Measurements from ENCODE around the gene BCL2L13.
A peak's percentile ranks its signal among the peaks of the same experiment; 100 is the strongest.

The BCL2L13 gene

DNA sequence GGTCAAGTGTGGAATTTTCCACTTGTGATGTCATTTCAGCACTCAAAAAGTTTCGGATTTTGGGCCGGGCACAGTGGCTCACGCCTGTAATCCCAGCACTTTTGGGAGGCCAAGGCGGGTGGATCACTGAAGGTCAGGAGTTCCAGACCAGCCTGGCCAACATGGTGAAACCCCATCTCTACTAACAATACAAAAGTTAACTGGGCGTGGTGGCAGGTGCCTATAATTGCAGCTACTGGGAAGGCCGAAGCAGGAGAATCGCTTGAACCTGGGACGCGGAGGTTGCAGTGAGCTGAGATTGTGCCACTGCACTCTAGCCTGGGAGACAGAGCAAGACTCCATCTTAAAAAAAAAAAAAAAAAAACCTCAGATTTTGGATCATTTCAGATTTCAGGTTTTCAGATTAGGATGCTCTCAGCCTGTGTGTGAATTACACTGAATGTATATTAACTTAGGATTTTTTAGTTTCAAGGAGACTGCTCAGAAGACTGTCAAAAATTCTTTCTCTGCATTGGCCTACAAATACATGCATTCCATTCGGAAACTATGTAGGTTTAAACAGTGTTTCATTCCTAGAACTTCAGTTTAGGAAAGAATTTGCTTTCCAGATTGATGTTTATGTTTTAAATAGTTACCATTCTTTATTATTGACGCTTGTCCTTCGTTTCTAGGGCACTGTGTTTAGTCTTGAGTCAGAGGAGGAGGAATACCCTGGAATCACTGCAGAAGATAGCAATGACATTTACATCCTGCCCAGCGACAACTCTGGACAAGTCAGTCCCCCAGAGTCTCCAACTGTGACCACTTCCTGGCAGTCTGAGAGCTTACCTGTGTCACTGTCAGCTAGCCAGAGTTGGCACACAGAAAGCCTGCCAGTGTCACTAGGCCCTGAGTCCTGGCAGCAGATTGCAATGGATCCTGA, 87.7 kb downstream of the BCL2L13 start:
- ATAC-seq (peak; percentile 59), DNase-seq (no peak)
- Mint-ChIP-seq H3K4me1 (peaks cover 11% of the 10 kb centered on the region), H3K27me3 (no peaks in the 10 kb centered on the region), H3K9me3 (no peaks in the 10 kb centered on the region), H3K4me3 (no peak overlapping the region), H3K27ac (peak overlapping the region; percentile 56 to 97)

DNA sequence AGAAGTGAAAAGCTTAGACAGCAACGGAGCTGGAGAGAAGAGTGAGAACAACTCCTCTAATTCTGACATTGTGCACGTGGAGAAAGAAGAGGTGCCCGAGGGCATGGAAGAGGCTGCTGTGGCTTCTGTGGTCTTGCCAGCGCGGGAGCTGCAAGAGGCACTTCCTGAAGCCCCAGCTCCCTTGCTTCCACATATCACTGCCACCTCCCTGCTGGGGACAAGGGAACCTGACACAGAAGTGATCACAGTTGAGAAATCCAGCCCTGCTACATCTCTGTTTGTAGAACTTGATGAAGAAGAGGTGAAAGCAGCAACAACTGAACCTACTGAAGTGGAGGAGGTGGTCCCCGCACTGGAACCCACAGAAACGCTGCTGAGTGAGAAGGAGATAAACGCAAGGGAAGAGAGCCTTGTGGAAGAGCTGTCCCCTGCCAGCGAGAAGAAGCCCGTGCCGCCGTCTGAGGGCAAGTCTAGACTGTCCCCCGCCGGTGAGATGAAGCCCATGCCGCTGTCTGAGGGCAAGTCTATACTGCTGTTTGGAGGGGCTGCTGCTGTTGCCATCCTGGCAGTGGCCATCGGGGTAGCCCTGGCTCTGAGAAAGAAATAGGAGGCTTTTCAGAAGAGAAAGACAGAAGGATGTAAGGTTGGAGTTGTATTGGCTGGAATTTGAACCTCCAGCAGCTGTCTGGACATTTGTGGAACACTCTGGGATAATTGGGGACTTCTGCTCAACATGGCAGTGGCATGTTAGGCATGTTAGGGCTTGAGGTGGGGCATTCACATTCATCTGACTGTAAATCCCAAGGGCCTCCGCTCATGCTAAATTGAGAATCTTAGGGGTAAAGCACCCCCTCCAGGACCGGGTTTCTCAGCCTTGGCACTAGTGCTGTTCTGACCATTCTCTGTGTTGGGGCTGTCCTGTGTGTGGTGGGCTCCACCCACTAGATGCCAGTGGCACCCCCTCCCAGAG, 88.7 kb downstream of the BCL2L13 start:
- Mint-ChIP-seq H3K27me3 (no peaks in the 10 kb centered on the region), H3K9me3 (no peaks in the 10 kb centered on the region), H3K4me1 (peaks cover 11% of the 10 kb centered on the region), H3K27ac (peak overlapping the region in 1 of 2 donors; percentile 97), H3K4me3 (no peak overlapping the region)
- DNase-seq (no peak), ATAC-seq (no peak)

DNA sequence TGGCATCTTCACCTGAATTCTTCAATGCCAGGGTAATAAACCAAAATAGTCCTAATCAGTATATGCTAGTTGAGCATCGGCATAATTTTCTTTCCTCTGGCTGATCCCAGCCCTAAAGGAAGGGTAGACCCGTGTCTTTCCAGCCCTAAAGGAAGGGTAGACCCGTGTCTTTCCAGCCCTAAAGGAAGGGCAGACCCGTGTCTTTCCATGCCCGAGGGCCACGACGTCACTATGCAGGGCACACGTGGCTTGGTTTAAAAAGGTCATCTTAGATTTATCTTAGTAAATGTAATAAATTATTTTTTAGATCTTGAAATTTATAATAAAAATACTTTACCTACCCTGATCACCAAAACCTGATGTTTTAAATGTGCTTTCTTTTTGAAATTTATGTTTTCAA, 90.2 kb downstream of the BCL2L13 start:
- ATAC-seq (no peak), DNase-seq (no peak)
- Mint-ChIP-seq H3K27ac (no peak overlapping the region), H3K4me3 (no peak overlapping the region), H3K27me3 (no peaks in the 10 kb centered on the region), H3K4me1 (peaks cover 22% of the 10 kb centered on the region), H3K9me3 (no peaks in the 10 kb centered on the region)

DNA sequence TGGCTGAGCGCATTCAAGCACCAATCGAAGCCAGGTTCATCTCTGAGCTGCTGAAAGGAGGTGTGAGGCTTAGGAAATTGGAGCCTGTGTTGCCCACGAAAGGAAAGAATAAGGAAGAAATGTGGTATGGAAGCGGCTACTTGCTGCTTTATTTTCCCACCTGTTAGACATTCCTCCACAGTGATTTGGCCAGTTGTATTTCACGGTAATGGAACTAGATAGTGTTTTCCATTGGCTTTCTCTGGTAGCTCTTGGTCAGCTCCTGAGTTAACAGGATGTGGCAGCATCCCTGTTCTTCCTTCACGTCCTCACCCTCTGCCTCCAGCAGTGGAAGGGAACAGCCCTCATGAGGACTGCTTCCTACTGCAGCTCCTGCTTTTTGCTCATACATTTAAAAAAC, 91.0 kb downstream of the BCL2L13 start:
- H3K27me3 Mint-ChIP-seq = no peaks in the 10 kb centered on the region
- H3K4me1 Mint-ChIP-seq = peaks cover 30% of the 10 kb centered on the region
- DNase-seq (no peak), ATAC-seq (no peak)
- no peaks in the 10 kb centered on the region for H3K9me3 Mint-ChIP-seq
- H3K27ac Mint-ChIP-seq = peak overlapping the region in 1 of 2 donors; percentile 82
- no peak overlapping the region for H3K4me3 Mint-ChIP-seq

DNA sequence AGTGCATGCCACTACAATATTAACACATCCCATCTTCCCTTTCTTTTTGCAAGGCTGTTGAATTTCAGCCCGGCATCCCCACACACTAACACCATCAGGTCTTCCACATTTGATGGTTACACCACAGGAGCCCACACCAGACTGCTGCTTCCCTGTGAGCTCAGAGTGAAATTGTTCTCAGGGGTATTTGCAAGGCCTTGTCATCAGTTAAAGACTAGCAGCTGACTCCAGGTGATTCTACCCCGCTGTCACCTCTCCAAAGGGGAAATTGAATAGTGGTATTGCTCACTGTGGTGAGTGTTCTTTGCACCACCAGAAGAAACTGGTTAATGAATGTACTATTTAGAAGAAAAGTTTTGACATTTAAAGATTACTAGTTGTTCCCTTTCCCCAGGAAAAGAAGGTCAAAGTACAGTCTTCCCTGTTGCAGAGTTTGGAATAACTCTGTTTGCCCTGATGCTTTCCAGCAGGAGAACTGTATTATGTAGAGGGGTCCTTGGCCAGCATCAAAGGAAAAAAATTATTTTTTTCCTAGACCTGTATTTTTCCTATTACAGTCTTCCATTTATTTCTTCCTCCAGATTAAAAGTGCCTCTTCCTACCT, 93.8 kb downstream of the BCL2L13 start:
- Mint-ChIP-seq H3K27ac (no peak overlapping the region), H3K4me1 (peaks cover 25% of the 10 kb centered on the region), H3K9me3 (no peaks in the 10 kb centered on the region), H3K27me3 (no peaks in the 10 kb centered on the region), H3K4me3 (no peak overlapping the region)
- ATAC-seq = no peak
- no peak for DNase-seq

DNA sequence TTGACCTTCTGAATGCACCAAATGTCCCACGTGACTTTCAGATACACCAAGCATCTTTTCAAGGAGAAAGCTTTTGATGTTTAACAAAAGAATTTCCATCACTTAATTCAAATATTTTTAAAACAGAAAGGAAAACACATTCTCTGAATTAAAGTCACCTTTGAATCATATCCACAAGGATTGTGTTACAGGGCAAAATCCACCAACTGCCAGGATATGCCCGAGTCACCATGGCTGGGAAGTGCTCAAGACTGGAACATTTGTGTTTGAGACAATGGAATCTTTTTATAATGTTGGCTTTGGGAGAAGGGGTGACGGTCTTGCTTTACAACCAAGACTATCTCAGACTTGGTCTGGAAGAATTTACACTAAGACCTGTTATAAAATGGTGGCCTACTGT, 94.9 kb downstream of the BCL2L13 start:
- Mint-ChIP-seq H3K4me1 (peaks cover 25% of the 10 kb centered on the region), H3K4me3 (peak overlapping the region; percentile 2 to 9), H3K27me3 (no peaks in the 10 kb centered on the region), H3K27ac (peak overlapping the region in 1 of 2 donors; percentile 69), H3K9me3 (no peaks in the 10 kb centered on the region)
- ATAC-seq (no peak), DNase-seq (no peak)

DNA sequence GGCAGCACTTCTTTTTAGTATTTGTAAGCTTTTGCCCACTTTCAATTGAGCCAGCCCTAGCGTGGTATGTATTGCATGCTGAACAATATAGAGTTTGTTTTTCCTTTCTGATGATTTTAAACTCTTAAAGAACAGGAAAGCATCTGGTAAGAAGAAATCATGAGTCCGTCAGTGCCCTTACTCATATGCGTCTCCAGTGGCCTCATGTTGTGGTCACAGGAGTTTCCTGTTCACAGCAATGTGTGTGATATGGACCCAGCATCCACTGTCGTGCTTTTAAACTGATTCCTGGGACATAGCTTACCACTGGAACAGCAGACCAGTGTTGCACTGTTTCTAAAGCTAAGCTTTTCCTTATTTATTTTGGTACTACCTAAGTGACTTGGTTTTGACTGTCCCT, 95.6 kb downstream of the BCL2L13 start:
- DNase-seq = peak; percentile 27 to 52
- no peaks in the 10 kb centered on the region for H3K9me3 Mint-ChIP-seq
- H3K27me3 Mint-ChIP-seq = no peaks in the 10 kb centered on the region
- H3K4me3 Mint-ChIP-seq = peak overlapping the region in 1 of 2 donors; percentile 44
- H3K27ac Mint-ChIP-seq = peak overlapping the region in 1 of 2 donors; percentile 69
- peak; percentile 98 for ATAC-seq
- peaks cover 25% of the 10 kb centered on the region for H3K4me1 Mint-ChIP-seq

DNA sequence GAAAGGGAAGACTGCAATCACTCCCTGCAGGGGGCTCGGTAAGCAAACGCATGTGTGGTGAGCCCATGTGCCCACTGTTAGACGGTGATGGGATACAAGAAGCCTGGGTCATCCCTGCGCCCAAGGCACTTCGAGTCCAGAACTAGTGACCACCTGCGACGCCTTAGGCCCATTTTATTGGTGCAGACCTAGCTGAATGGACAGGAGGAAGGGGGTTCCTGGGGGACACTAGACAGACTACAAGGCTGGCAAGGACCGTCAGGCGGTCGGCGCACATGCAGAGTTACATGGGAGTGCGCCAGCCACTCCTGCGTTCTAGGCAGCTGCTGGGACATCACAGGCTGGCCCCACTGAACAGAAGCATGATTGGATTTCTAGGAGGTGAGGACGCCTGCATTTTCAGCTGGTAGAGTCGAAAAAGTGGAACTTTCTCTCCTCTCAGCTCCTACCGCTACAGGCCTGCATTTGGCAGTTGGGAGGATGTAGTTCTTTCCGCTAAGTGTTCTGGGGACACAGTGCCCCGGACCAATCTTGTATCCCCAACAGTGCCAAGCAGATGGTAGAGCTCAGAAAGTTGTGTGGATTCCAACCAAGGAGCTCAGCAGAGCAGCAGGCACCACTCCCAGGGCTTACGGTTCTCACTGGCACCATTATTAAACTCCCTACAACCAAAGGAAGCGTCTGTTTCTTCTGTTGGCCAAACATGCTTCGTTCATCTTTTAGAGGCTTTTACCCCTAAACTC, 100.0 kb downstream of the BCL2L13 start:
- DNase-seq = no peak
- no peak overlapping the region for H3K4me3 Mint-ChIP-seq
- H3K27ac Mint-ChIP-seq = peak overlapping the region in 1 of 2 donors; percentile 85
- H3K9me3 Mint-ChIP-seq = no peaks in the 10 kb centered on the region
- no peaks in the 10 kb centered on the region for H3K27me3 Mint-ChIP-seq
- peaks cover 25% of the 10 kb centered on the region for H3K4me1 Mint-ChIP-seq
- no peak for ATAC-seq

DNA sequence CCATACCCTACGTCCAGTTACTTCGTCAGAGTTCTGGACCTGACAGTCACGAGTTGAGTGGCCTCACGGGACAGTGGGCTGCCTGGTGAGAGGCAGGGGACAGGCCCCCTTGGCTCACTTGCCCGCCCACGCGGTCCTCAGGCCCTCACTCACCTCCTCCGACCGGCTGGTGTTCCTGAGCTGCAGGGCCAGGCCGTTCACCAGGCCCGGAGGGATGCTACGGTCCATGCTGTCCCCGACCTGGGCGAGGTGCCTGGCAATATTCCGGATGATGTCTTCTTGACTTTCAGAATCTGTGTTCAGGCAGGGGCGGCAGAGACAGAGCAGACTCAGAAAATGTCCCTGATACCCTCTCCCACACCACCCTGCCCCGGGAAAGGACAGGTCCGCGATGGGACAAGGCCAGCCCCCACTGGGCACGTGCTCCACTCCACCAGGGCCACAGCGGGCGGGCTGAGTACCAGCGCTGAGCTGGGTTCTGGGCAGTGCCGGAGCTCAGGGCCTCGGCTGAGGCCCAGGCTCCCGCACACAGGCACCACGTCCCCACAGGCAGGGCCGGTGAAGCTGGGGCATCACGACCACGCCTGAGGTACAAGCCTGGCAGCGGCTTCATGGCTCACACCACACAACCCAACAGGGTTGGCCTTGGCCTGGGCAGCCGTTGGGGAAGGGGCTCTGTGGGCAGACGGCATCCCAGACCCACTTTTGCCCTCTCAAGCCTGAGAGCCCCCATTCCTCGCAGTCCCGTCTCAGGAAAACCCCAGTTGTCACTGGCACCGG, 100.8 kb downstream of the BCL2L13 start:
- peak overlapping the region in 1 of 2 donors; percentile 48 for H3K27ac Mint-ChIP-seq
- no peaks in the 10 kb centered on the region for H3K27me3 Mint-ChIP-seq
- ATAC-seq (peak; percentile 31), DNase-seq (no peak)
- H3K9me3 Mint-ChIP-seq = no peaks in the 10 kb centered on the region
- H3K4me3 Mint-ChIP-seq = no peak overlapping the region
- peaks cover 17% of the 10 kb centered on the region for H3K4me1 Mint-ChIP-seq

DNA sequence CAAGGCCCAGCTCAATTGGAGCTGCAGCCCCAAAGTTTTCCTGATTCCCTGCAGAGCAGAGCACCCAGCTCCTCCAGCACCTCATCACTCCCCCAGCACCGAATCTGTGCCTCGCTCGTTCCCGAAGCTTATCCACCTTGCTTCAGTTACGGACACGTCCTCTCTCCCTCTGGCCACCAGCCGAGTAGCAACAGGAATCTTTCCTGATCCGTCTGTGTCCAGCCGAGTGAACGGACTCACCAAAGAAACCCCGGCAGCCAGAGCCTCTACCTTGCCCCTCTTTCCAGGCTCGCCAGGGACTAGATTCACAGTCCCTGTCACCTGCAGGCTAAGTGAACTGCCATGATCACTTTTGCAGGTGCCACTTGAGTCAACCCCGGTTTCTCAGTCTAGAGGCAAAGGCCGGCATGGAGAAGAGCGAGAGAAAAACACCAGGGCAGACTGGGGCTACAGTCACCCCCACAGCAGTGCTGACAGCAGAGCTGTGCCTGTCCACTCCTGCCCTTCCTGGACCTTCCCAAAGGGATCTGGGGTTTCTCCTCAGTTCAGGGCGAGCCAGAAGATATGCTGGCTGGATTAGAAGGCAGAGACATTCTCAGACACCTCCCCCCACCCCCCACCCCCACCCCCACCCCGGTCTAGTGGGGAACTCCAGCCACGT, 103.4 kb downstream of the BCL2L13 start:
- DNase-seq (no peak), ATAC-seq (peak; percentile 37)
- Mint-ChIP-seq H3K27ac (no peak overlapping the region), H3K4me1 (peaks cover 15% of the 10 kb centered on the region), H3K9me3 (no peaks in the 10 kb centered on the region), H3K27me3 (no peaks in the 10 kb centered on the region), H3K4me3 (no peak overlapping the region)

DNA sequence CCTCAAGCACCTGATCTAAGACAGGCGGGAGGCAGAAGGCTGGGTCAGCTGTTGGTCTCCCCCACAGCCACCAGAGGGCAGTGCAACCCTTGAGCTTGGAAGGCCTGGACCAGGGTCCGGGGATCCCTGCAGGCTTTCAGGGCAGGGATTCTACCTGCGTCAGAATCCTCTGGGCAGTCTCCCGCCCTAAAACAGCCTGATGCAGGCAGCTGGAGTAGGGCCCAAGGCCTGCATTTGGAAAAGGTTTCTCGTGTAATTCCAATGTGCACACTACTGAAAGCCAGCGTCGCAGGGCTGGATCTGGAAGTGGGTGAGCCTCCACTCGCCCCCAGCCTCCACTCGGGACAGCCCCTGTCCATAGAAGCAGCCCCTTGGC, 104.0 kb downstream of the BCL2L13 start:
- peak; percentile 64 to 73 for DNase-seq
- Mint-ChIP-seq H3K4me1 (peaks cover 15% of the 10 kb centered on the region), H3K27me3 (no peaks in the 10 kb centered on the region), H3K9me3 (no peaks in the 10 kb centered on the region), H3K4me3 (no peak overlapping the region), H3K27ac (no peak overlapping the region)
- peak; percentile 86 for ATAC-seq

DNA sequence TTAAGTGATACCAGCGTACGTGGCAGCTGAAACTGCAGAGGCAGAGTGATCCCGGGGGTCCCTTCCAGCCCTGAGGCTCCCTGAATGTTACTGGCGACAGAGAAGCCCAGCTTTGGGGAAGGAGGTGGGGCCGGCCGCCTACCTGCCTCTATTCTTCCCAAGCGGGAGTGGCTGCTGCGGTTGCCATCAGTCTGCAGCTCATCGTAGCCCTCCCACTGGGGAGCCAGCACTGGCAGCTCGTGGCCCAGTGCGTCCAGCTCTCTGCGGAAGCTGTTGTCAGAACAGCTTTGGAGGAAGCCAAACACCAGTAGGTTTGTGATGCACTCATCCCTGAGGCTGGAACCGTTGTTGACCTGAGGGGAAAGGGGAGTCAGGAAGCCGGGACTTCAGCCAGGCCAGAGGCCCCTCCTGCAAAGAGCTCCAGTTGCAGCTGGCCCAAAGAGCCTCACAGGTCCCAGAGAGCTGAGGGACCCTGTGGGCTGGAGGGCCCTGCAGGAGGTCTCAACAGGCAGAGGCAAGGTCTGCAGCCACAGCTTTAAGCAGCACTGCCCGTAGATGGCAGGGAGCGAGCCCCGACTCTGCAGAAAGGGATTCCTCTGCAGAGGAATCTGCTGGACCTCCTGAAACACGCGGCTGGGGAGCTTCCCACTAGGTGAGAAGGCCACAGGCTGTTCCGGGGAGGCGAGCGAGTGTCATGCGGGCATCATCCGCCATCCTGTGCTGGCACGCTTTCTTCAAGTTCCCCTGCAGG, 105.3 kb downstream of the BCL2L13 start:
- Mint-ChIP-seq H3K27me3 (no peaks in the 10 kb centered on the region), H3K4me3 (no peak overlapping the region), H3K4me1 (peaks cover 15% of the 10 kb centered on the region), H3K9me3 (no peaks in the 10 kb centered on the region), H3K27ac (no peak overlapping the region)
- ATAC-seq = no peak
- DNase-seq = no peak

DNA sequence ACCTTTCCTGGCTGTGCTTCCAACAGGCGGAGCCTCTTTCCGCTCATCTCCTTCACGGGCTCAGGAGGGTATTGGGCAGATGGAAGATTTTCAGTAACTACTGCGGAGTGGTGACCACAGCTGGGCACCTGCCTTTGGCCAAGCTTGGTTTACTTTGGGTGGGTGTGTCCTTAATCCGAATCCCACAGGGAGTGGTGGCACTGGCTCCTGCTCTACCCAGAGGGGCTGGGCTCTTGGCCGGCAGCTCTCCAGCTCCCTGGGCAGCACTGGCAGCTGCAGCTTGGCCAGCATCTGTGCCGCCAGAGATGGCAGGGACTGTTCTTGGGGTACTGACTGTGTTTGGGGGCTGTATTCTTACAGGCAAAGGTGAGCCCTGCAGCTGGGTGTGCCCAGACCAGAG, 105.9 kb downstream of the BCL2L13 start:
- Mint-ChIP-seq H3K27me3 (no peaks in the 10 kb centered on the region), H3K27ac (no peak overlapping the region), H3K9me3 (no peaks in the 10 kb centered on the region), H3K4me3 (no peak overlapping the region), H3K4me1 (peaks cover 15% of the 10 kb centered on the region)
- no peak for ATAC-seq
- no peak for DNase-seq
